ENCODE measurements around the gene CARNS1.
"Not testable (repeated sequence)": the region's sequence is repeated elsewhere in the genome, so short reads cannot be mapped to it uniquely, and the experiment has no call there.

CARNS1 gene

DNA sequence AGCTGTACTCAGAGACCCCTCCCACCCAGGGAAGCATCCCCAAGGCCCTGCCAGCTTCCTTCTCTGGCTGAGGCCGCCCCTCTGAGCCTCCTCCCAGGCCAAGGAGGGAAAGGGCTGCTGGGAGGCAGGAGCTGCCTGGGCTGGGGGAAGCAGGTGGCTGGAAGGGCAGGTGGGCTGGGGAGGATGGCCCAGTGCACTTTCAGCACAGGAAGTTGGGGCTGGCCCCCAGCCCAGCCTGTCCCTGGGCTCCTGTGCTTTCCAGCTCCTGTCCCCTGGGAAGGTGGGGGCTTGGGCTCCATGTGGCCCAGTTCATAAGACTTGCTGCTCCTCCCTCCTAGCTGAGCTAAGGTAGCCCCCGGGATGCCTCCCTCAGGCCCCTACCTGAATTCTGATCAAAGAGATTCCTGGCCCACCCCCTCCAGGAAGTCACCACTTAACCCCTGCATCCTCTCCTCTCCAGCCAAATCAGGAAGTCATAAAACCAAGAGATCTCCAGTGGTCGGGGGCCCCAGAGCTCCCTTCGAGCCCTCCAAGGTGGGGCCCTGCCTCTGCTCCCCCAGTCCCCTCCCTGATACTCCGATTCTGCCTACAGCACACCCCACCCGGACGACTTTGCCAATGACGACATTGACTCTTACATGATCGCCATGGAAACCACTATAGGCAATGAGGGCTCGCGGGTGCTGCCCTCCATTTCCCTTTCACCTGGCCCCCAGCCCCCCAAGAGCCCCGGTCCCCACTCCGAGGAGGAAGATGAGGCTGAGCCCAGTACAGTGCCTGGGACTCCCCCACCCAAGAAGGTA is 18.7 kb upstream of the CARNS1 start:
- DNase-seq (ENCODE audit: low spot score): no peak

DNA sequence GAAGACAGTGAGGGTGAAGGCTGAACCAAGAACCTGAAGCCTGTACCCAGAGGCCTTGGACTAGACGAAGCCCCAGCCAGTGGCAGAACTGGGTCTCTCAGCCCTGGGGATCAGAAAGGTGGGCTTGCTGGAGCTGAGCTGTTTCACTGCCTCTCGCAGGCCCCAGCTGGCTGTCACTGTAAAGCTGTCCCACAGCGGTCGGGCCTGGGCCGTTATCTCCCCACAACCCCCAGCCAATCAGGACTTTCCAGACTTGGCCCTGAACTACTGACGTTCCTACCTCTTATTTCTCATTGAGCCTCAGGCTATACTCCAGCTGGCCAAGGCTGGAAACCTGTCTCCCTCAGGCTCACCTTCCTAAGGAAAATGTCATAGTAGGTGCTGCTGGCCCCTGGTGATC is 17.9 kb upstream of the CARNS1 start:
- no peak for DNase-seq (ENCODE audit: low spot score)

DNA sequence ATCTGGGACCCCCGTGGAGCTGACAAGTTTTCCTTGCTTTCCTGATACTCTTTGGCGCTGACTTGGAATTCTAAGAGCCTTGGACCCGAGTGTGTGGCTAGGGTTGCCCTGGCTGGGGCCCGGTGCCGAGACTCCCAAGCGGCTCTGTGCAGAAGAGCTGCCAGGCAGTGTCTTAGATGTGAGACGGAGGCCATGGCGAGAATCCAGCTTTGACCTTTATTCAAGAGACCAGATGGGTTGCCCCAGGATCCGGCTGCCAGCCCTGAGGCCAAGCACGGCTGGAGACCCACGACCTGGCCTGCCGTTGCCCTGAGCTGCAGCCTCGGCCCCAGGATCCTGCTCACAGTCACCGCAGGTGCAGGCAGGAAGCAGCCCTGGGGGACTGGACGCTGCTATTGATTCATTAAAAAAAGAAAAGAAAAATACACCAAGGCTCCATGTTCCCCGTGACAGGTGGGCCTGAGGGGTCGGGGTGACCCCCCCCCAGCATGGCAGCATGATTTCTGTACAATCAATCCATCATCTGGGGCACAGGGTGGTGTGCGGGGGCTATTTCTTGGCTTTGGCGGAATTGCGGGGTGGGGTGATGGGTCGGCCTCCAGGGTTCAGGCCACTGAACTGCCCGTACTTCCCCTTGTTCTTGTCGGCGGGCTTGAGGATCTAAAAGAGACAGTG is 17.4 kb upstream of the CARNS1 start:
- no peak for DNase-seq (ENCODE audit: low spot score)

- DNase-seq (ENCODE audit: low spot score): no peak
Observed at GRCh38 chr11:67398661-67399563, 16.6 kb upstream of the CARNS1 start.

- no peak for DNase-seq (ENCODE audit: low spot score)
Observed at GRCh38 chr11:67400251-67400941, 15.1 kb upstream of the CARNS1 start.

DNA sequence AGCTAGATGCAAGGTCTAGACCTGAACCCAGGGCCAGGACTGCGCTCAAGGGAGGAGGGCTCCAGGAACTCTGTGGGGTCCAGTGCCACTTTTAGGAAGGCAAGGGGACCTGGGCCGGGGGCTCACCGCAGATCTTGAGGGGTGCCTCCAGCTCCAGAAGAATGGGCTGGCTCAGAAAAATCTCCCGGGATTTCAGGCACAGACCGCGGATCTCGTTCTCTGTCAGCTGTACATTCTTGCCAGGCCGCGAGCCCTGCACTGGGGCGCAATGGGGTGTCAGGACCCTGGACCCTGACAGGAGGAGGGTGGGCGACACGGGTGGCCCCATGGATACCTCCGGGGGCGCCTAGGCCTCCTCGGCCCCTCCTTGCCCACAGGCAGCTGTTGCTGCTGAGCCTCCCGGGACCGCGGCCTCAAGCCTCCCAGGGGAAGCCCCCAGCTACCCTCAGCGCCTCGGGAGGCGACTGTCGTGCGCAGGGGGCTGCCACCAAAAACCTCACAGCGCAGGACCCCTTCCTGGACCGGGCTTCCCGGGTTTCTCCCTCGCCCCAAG is 14.5 kb upstream of the CARNS1 start:
- DNase-seq (ENCODE audit: low spot score): no peak

DNA sequence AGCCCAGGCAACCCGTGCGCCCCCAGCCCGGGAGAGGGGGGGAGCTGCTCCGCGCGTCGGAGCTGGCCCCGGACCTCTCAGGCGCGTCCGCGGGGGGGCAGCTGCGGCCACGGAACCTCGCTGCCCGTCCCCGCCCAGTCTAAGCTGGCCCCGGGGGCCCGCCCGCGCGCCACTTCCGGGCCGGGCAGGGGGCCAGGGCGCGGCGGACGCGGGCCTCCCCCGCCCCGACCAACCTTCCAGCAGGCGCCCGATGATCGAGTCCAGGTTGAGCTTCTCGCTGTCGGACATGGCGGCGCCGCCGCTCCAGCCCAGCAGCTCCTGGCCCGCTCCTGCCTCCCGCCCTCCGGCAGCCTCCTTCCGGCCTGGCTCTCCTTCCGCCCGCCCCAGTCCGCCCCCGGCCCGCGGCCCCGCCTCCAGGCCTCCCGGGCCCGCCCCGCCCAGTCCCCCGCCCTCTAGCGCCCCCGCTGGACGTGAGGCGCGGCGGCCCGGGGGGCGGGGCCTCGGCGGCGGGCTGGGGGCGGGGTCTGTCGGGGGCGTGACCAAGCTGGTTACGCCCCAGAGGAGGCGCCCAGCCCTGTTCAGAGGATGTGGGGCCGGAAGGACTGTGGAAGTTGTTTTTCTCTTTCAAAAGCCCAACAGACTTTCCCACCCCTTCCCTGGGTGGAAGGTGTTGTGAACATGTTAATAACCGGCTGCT is 13.8 kb upstream of the CARNS1 start, which contains the start of gene PPP1CA:
TSS of gene PPP1CA (minus strand) at position 364 of the 697 bp plus-strand sequence. CDS start at position 288, 76 bp downstream.
- peak; percentile 88 for DNase-seq (ENCODE audit: low spot score)

GRCh38 chr11:67402192-67402839 is 13.2 kb upstream of the CARNS1 start:
- not testable (repeated sequence) for DNase-seq (ENCODE audit: low spot score)

DNA sequence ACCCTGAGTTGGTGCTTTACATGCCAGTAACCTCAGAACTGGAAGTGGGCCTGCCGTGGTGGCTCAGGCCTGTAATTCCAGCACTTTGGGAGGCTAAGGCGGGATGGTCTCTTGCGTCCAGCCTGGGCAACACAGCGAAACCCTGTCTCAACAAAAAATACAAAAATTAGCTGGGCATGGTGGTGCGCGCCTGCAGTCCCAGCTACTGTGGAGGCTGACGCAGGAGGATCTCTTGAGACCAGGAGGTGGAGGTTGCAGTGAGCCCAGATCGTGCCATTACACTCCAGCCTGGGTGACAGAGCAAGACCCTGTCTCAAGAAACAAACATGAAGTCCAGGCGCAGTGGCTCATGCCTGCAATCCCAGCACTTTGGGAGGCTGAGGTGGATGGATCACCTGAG is 12.4 kb upstream of the CARNS1 start:
- not testable (repeated sequence) for DNase-seq (ENCODE audit: low spot score)

DNA sequence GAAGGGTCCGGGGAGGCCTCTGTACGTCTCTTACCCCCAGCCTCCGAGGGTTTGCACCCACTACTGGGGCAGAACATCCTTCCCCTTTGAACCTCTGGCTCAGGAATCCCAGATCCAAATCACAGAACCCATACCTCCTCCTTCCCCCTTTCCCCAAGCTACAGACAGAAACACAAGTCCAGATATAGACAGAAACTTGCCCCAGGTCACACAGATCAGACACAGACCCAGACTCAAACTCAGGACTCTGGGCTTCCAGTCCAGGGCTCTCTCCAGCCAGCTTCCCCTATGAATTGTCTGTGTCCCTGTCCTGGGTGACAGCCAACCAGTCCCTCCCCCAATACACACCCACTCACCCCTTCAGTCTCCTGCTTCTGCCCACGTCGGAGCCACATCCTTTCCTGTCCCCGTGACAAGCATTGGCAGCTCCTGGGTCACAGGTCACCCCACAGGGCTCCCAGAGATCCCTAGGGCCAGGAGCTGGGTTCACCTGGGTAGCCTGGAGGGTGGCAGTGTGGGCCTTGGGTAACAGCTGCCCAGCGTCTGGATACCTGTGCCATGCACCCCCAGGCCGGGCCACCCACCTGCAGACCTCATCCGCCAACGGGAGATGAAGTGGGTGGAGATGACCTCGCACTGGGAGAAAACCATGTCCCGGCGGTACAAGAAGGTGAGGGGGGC is 10.8 kb upstream of the CARNS1 start:
- DNase-seq (ENCODE audit: low spot score): peak; percentile 53

DNA sequence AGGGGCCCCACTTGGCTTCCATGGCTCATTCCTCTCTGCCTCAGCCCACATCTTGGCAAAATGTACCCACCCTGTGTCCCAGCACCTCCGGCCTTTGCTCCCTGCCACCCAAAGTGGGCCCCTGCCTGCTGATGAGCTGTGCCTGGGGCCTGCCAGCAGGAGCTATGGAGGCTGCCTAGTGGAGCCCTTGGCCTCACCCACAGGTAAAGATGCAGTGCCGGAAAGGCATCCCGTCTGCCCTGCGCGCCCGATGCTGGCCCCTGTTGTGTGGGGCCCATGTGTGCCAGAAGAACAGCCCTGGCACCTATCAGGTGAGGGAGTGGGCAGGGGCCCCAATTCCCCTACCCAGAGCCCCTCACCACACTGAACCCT is 10.3 kb upstream of the CARNS1 start:
- no peak for DNase-seq (ENCODE audit: low spot score)

DNA sequence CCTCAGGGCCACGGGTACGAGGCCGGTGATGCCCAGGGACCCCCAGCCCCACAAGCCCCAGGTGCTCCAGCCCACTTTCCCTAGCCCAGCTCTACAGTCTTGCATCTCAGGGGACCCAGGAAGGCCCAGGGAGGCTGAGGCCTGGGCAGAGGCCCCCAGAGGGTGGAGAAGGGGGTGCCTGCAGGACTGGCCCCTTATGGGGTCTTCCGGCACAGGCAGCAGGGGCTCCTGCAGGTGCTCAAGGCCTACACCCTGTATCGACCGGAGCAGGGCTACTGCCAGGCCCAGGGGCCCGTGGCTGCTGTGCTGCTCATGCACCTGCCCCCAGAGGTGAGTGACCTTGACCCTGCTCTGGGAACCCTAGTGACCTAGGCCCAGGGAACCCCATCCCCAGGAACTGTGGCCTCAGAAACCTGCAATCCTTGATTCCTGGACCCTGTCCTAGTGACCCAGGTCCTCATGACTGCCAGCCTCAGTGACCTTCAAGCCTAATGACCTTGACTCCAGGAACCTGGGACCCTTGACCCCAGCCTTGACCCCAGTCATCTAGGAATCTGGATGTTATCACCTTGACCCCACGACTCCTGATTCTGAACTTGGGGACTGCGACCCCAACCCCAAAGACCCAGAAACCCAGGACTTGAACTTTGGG is 9.7 kb upstream of the CARNS1 start:
- DNase-seq (ENCODE audit: low spot score): no peak

DNA sequence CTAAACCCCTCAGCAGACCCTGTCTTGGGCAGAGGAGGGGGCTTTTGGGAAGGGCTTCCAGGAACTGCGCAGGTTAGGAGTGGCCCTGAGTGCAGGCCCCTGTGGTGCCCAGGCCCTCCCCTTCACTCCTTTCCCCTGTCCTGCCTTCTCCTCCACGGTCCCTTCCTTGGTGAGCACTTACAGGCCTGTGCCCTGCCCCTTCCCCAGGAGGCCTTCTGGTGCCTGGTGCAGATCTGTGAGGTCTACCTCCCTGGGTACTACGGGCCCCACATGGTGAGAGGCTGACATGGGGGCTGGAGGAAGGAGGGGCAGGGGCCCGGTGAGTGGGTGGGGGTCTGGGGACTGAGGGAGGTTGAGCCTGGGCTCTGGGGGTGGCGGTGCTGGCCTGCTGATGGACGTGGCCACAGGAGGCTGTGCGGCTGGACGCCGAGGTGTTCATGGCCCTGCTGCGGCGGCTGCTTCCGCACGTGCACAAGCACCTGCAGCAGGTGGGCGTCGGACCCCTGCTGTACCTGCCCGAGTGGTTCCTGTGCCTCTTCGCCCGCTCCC is 9.0 kb upstream of the CARNS1 start:
- DNase-seq (ENCODE audit: low spot score): no peak

DNA sequence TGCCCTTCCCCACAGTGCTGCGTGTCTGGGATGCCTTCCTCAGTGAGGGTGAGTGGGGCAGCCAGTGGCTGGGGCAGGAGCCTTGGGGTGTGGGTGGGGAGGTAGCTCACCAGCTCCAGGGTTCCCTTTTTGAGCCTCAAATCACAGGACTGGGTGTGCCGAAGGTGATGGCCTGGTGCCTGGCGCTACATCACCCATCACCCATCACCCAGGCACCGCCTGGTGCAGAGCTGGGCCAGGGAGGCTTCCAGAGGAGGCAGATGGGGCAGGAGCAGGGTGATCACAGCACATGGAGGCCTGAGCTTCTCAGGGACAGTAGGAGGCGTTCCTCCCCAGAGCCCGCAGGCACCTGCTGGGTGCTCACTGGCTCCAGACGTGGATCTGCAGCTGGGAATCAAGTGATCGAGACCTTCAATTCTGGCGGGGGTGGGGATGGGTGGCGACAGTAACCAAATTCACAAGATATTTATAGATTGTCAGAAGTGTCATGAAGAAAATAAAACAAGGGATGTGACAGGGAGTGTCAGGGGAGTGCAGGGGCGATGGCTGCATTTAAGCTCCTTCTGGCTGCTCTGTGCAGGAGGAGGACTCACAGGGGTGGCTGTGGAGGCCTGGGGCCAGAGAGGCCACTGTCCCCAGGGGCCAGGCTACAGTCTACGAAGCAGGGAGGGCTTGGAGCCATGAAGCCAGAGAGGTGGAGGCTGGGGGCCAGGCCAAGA is 8.3 kb upstream of the CARNS1 start:
- no peak for DNase-seq (ENCODE audit: low spot score)

DNA sequence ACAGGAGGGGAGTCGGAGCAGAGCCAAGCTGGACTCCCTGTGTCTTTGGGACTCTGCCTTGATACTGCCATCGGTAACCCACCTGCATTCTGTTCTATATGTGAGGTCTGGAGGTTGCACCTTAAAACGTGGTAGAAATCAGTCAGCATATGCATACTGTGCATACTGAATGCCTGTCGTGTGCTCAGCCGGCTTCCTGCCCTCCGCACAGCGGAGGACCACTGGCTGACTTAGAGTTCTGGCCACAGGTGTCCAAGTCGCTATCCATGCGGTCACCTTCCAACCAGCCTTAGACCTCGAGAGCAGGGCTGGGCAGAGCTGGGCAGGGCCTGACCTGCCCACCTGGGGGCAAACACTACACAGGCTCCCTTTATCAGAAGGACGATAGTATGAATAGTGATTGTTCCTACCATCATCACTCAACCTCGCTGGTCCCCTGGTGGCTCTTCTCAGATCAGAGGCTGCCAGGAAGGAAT is 7.8 kb upstream of the CARNS1 start:
- DNase-seq (ENCODE audit: low spot score): no peak

DNA sequence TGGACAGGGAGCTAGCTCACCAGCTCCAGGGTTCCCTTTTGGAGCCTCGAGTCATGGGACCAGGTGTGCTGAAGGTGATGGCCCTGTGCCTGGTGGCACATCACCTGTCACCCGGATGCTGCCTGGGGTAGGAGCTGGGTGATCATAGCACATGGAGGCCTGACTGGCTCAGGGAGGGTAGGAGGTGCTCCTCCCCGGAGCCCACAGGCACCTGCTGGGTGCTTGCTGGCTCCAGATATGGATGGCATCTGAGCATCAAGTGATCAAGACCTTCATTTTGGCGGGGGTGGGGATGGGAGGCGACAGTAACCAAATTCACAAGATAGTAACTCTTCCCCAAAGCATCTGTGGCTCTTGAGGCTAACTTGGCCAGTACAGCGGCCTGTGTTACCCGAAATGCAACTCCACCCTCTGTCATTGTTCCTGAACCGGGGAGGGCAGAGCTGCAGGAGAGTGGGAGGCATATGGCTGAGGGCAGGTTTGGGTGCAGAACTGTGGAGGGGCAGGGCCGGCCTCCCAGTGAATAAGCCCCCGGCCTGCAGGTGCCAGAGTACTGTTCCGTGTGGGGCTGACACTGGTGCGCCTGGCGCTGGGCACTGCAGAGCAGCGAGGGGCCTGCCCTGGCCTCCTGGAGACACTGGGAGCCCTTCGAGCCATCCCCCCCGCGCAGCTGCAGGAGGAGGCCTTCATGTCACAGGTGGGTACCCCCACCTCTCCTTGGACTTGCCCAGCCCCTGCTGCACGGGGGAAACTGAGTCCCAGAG is 6.9 kb upstream of the CARNS1 start:
- DNase-seq (ENCODE audit: low spot score): no peak

DNA sequence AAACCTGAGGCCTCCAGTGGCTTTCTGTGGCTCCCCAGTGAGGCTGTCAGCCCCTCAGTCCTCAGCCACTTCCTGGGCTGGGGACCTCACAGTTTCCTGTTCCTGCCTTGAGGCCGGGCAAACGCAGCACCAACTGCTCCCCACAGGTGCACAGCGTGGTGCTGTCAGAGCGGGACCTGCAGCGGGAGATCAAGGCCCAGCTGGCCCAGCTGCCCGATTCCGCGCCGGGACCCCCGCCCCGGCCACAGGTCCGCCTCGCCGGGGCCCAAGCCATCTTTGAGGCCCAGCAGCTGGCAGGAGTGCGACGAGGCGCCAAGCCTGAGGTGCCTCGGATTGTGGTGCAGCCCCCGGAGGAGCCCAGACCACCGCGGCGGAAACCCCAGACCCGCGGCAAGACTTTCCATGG is 6.2 kb upstream of the CARNS1 start:
- peak; percentile 73 for DNase-seq (ENCODE audit: low spot score)

Data from CD4-positive, alpha-beta T cell treated with Interleukin-2 at 100 ng/mL for 4 hours (primary cell).